ENCODE measurements around the gene TMEM258.

The TMEM258 gene

GRCh38 chr11:61792310-61793082 is at the start of gene TMEM258, which contains the start of gene FEN1:
Gene TMEM258 (minus strand): TSS chr11:61792599. CDS start chr11:61792558, 41 bp downstream.
Gene FEN1 (plus strand): TSS chr11:61792911. CDS start chr11:61795362, 2,451 bp downstream.
- DNase-seq (ENCODE audit: low spot score) = peak; percentile 92

DNA sequence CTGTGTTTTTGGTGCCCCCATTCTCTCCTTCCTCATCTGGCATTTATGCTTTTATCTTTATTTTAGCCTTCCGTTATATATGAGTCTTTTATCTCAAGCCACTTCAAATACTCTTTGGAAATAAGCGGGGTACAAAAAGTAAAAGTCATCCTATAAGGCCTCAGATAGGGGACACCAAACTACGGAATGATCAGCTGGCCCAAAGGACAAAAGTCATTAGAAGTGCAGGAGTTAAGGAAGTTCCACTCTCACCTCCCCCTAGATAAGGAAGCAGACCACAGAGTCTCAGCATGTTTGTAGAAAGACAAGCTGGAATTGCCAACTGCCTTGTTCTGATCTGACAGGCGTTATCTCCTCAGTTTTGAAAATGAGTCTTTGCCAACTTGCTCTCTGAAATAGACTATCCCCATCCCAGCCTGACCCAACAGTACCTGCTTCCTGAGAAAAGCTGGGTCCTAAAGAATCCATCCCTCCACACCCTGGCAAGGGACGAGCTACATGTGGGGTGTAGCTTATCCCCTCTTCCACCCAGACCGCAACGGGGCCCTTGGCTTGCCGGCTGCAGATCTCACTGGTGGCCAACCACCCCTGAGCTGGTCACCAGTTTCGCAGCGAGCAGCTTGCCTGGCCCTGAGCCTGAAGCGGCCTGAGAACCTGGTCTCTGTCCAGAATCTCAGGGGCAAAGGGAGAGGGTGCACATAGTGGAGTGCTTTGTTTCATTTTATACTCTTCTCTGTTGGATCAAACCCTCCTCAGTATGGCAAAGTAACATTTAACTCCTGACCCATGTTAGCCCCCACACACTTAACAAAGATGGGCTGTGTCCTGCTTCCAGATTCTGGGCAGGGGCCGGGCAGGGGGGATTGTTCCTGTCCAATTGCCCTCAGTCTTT is 49.5 kb upstream of the TMEM258 start:
- no peak for DNase-seq (ENCODE audit: low spot score)

- DNase-seq (ENCODE audit: low spot score) = no peak
Measured at GRCh38 chr11:61840371-61840770, 48.0 kb upstream of the TMEM258 start.

- DNase-seq (ENCODE audit: low spot score) = no peak
Measured at GRCh38 chr11:61839742-61840141, 47.3 kb upstream of the TMEM258 start.

- no peak for DNase-seq (ENCODE audit: low spot score)
Measured at GRCh38 chr11:61838921-61839320, 46.5 kb upstream of the TMEM258 start.

- DNase-seq (ENCODE audit: low spot score) = no peak
Measured at GRCh38 chr11:61838501-61838900, 46.1 kb upstream of the TMEM258 start.

- DNase-seq (ENCODE audit: low spot score) = no peak
Measured at GRCh38 chr11:61837411-61838005, 45.1 kb upstream of the TMEM258 start.

DNA sequence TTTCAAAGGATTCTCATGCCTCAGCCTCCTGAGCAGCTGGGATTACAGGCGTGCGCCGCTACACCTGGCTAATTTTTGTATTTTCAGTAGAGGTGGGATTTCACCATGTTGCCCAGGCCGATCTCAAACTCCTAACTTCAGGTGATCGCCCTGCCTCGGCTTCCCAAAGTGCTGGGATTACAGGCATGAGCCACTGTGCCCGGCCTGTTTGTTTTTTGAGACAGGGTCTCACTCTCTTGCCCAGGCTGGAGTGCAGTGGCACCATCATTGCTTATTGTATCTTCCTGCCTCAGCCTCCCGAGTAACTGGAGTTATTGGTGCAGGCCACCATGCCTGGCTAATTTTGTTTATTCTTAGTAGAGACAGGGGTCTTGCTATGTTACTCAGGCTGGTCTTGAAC is 43.8 kb upstream of the TMEM258 start:
- no peak for DNase-seq (ENCODE audit: low spot score)

DNA sequence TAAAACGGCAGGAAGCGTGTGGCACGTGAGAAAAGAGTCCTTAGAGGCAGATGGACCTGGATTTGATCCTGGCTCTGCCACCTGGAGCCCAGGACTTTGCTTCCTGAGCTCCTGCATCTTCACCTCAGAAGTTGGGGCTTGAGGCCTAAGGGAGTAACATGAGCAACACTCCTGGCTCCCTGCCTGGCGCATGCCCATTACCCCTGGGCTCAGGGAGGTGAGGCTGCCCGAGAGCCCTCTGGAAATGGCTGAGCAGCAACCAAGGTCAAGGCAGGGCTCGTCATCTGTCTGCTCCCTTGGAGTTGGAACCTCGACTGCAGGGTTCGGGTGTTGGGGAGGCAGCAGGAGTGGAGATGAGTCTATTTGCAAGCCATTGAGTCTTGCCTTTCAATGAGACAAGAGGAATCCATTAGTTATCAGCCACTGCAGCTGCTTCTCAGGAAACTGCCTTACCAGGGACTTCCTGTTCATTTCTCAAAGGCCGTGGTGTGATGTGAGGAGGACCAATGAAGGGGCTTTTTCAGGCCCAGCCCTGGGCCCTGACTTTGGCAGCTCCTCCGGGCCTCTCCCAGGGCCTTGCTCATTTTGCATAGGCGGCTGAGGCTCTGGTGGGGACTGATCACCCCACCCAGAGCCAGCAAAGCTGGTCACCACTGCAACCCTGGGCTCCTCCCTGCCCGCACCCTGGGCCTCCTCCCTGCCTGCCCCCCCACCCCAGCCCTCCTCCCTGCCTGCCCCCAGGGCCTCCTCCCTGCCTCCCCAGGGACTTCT is 42.1 kb upstream of the TMEM258 start:
- peak; percentile 54 for DNase-seq (ENCODE audit: low spot score)

DNA sequence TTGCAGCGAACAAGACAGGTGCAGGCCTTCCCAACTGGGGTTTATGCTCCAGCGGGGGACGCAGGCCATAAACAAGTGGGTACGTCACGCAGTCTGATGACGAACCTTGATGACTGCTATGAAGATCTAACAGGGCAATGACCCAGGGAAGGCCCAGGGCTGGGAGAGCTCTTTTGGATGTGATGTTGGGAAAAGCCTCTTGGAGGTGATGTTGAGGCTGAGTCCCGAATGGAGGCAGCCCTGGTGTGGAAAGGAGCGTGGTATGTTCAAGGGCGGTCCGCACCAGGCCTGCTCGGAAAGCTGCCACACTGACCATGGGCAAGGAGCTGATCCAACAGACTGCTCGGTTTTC is 41.5 kb upstream of the TMEM258 start:
- DNase-seq (ENCODE audit: low spot score) = no peak

- DNase-seq (ENCODE audit: low spot score) = no peak
Measured at GRCh38 chr11:61833471-61833870, 41.1 kb upstream of the TMEM258 start.

- no peak for DNase-seq (ENCODE audit: low spot score)
Measured at GRCh38 chr11:61832754-61833153, 40.4 kb upstream of the TMEM258 start.

DNA sequence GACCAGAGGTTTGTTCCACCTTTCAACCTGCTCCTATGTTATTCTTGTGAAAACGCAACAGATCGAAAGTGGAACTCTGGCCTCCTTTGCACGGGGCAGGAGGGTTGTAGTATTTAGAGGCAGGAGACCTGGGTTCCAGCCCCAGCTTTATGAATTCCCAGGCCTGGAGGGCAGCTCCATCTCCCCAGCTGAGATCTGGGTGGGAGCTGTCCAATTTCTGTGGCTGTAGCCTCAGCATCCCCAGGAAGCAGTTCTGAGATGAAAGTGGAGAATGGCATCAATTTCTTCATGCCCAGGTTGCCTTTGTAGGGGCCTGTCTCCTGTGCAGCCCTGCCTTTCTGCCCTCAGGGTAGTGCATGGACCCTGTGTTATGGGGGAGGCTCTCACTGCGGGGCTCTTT is 39.8 kb upstream of the TMEM258 start:
- no peak for DNase-seq (ENCODE audit: low spot score)

DNA sequence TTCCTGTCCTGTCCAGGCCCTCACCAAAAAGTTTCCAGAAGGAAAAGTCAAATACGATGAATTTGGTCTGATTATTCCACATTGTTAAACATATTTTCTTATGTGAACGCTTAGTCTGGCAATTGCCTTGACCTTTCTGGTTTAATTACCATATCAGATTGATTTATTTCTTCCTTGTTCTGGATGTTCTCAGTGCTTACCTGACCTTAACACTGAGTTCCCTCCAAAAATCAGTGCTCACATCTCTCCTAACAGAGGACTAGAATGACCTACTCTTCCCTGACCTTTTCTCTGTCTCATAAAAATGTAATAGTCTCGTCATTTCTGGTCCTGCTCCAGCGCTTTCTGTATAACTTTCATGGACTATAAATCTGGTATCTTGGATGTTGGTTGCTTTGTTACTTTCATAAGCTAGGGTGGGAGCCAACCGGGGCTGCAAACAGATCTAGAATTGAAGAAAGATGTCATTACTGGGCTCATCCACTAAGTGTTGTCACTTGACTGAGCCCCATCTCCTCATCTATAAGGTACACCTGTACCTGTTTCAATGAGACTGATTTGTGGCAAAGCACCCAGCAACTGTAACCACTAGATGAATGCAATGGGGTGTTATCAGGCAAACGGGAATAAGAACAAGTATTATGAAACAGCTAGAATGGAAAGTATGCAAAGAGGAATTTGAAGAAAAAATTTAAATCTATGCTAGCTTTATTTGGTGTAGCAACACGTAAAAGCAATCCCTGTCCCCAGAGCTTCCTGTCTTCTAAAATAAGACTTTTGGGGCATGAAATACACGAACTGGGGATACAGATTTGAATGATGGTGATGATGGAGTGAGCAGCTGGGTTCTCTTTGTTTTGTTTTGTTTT is 38.1 kb upstream of the TMEM258 start:
- DNase-seq (ENCODE audit: low spot score) = peak; percentile 59

DNA sequence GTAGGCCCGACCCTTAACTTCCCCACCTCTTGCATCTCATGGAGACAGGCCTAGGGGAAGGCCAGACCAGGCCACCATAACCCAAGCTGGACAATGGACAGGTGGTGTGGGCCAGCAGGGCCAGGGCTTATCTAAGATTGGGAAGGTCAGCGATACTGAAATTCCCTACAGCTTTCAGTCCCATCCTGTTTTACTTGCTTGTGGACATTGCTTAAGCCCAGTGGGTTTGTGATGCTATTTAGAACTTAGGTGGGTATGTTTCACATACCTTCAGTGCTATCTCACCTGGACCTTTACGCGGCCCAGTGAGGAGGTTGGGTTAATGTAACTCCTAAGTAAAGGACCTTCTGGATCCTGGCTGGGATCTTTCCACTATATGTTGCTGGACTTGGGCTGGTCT is 37.4 kb upstream of the TMEM258 start:
- no peak for DNase-seq (ENCODE audit: low spot score)

GRCh38 chr11:61828629-61829407 is 36.4 kb upstream of the TMEM258 start:
- peak; percentile 56 for DNase-seq (ENCODE audit: low spot score)

- no peak for DNase-seq (ENCODE audit: low spot score)
Measured at GRCh38 chr11:61828379-61828628, 35.9 kb upstream of the TMEM258 start.

DNA sequence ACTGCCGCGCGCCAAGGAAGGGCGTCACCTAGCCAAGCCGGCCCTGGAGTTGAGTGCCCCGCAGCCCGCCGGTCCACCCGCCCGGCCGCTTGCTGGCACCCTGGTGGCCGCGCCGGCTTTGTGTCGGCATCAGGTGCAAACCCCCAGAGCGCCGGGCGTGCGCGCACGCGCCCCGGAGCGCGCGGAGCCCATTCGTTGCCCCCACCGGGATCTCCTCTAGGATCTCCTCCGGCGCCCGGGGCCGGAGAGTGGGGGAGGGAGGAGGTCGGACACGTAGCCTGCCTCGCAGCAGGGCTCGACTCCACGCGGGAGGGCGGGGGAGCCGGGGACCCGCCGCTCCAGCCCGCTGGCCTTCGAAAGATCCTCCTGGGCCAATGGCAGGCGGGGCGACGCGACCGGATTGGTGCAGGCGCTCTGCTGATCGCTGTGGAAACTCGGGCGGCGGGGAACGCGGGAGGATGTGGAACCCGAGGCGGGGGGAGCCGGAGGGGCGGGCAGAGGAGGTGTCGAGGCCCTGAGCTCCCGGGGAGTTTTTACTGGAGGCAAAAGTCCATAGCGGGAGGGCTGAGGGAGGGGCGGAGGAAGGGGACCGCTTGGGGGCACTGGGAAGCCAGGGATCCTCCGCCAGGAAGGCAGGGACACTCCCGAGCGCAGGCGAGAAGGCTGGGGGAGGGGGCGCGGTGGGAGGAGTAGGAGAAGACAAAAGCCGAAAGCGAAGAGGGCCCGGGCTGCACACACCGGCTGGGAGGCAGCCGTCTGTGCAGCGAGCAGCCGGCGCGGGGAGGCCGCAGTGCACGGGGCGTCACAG is 35.4 kb upstream of the TMEM258 start, which contains the start of gene FADS2:
Gene FADS2 (plus strand): TSS at position 730 of the 808 bp plus-strand sequence. CDS start 91 bp downstream, outside the sequence.
- peak; percentile 94 for DNase-seq (ENCODE audit: low spot score)

DNA sequence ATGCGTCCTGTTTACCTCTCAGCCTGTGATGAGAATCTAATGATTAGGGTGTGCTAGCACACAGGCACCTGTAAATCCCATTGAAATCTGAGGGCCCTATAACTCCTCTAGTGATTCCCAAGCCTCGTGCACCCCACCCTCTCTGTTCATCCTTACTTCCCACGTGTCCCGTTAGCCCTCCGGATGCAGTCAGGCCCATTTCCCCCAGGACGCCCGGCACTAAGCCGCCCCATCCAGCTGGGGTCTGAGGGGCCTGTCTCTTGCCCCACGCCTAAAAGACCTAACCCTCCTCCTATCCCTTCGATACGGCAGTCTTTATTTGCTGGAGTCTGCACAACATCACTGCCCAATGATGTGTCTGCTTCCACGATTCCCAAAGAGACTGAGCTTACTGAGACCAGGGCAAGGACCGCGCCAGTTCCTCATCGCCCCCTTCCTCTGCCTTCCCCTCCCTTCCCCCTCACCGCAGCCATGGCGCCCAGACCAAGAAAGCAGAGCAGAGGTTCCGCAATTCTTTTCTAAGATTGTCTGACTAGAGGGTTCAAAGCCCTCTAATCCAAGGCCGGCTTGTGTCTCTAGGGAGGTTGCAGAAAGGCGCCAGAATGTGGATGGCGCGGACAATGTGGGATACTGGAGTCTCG is 34.7 kb upstream of the TMEM258 start:
- DNase-seq (ENCODE audit: low spot score) = no peak
